Dermis microvascular lymphatic vessel endothelial cell (primary cell): ENCODE data around the gene FHIT. TPM values are rescaled to one million over a fixed set of nuclear protein-coding genes. Genes with fewer than 3 reads are reported as not detected.

Experiments used
- DNase-seq, 2 donors: peaks; one replicate each; pipeline versions ENCODE4 v3.0.0 to v3.0.0-alpha.2; 2010; ENCODE audit warnings: low read depth in 2 of 2
- total RNA-seq: library from RNA; depleted of rRNA; stranded (reverse); fragments of >200 nt; gene quantifications from 2 replicates; pipeline ENCODE4 v1.2.1, GENCODE V29; 2014

The FHIT gene
- total RNA-seq, 1 donor from 2014 or later, result 0.51 TPM

DNA sequence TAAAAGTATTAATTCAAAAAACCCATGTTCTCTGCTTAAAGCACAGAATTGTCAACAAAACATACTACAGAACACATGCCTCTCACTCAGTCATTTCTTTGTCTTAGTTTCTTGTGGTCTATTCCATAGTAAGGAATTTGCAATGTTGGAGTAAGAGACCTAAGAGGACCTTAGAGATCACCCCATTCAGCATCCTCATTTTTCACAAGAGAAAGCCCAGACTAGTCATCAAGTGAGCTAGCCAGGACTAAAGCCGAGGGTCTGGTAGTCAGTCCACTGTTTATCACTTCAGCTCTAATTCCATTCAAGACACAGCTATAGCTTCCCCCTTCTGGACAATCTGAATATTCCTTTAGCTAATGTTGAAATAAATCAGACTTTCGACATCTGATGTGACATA, 601.1 kb downstream of the FHIT start:
- no peak for DNase-seq

DNA sequence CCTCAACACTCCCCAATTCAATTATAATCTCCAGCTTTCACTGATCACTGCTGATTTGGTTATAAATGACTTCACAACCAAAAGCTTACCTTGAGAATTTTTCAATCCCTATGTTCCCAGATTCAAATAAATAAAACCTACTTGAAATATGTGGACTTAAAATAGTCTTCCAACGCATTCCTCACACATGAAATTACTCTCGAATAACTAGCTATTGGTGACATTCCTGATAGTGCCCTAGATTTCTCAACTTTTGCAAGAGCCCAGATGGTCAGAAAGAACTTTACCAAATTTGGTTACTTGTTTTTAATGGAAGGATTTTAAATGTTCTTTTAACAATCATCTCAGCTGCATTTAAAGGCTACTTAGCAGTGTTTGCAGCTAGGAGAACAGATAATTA, 605.5 kb downstream of the FHIT start:
- no peak for DNase-seq

DNA sequence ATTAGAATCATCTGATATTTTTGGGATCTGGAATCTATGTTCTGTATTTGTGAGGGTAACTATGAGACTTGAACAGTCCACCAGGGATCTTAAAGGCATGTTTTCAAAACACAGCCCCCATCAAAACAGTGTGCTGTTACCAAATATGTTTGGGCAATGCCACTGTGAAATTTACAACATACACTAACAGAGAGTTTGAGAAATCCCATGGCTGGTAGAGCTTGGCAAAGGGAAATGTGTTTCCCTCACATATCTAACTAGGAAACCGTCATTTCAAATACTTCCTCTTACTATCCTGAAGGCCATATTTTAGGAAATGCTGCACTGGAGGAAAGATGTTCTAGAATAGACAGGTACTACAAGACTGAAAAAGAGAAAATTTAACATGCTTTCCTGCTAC, 607.4 kb downstream of the FHIT start:
- no peak for DNase-seq

DNA sequence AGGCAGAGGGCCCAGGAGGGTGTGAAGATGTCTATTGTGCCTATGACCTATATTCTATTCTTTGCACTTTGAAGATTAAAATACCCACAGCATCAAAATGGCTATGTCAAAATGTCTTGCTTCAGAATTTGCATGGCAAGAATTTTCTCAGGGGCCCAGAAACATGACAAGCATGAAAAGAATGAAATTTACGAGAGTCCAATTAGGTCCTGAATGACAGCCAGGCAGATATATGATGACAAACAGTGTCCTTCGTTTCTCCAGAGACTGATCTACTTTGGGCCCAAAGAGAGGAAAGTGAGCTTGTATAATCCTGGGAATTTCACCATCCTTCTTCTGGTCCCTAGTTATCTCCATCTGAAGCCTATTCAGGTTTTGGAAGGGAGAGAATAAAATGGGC, 609.9 kb downstream of the FHIT start:
- DNase-seq, result no peak

DNA sequence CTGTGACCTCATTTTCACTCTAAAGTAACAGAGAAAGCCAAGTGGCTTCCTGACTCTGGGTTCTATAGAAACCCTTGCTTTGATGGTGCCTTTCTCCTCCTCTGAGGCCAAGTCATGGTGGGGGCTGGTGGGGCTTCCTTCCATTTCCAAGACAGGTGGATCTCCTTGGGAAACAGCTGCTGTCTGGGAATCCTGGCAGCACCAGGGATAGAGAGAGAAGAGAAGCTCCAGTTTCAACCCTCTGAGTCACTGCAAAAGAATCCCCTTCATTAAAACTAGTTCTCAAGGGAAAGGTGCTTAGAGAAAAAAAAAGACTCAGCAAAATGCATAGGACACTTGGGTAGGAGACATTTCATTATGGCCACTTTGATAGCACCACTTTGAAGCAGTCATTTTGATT, 614.4 kb downstream of the FHIT start:
- no peak for DNase-seq

DNA sequence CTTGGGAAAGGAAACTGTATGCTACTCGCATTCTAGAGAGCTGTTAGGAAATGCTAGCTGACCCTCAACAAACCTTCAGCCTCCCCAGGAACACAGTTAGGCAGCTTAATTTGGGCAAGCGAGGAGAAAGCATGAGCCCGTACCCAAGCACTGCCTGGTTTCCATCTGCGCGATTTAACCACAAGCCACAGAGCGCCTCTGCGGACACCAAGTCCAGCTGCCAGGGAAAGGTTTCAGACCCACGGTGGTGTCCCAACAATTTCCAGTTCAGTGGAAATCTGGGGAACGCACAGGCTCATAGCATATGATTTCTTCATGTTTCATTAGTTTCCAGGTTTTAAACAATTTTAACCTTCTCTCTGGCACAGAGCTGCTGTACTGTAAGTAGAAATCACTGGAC, 617.6 kb downstream of the FHIT start:
- no peak for DNase-seq

DNA sequence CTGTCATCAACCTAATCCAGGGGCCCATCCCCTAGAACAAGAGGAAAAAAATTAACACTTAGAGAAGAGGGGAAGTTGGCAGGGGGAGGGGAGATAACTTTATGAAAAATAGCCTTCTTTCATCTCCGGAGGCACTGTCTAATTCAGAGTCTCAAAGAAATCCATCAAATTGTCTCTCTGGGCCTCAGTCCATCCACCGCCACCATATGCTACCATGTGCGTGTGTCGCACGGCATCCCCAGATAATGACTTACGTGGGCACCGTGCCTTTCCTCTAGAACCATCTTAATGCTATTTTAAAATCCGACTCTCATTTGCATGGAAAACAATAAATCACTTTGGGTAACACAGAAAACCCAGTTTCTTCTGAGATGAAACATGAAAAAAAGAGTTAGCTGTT, 619.7 kb downstream of the FHIT start:
- DNase-seq, result no peak

DNA sequence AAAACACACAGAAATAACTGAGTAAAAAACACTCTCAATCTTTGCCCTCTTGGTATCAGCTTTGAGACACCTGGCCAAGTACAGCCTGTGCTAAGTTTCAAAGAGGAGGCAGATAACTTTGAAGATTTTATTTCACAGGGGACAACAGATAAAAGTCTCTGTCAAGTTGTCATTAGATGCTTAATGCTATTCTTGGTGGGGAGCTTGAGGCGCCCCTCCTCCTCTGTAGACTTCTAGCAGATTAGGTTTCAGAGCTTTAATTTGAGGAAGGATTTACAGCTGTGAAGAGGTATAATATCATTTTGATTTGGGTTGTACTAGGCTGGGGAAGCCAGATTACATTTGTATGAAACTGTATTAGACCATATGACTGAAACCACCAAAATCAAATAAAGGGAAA, 620.3 kb downstream of the FHIT start:
- no peak for DNase-seq

DNA sequence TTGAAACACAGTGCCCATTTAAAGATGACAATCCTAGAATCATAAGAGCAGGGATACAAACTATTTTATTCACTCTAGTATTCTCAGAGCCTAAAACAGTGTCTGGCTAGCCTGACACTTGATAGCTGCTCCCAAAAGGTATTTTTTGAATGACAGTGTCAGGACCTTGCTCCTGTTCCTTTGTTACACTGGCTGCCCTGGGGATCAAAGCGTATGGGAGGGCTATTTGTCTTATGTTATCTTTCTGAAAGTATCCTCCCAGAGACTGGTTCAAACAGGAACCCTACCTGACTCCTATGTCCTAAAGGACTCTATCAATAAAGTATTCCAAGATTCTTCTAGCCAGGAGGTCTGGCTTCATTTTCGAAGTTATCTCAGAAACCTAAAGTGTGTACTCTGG, 621.4 kb downstream of the FHIT start:
- no peak for DNase-seq

DNA sequence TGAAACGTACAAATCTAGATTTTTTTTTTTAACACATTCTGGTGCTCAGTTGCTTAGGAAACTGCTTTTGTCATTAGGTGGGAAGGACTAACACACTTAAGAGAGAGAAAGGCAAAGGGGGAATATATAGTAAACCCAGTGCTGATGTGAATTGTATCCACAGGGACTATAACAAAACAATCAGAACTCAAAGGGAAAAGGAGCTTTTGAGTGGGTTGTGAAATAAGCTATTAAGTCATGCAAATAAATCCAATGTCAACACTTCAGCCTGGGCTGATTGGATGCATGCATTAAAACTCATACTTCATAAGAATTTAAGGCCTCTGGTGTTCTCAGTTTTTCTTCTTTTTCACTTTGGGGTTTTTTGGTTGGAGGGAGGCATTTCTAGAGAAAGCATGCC, 628.9 kb downstream of the FHIT start:
- DNase-seq, result no peak

DNA sequence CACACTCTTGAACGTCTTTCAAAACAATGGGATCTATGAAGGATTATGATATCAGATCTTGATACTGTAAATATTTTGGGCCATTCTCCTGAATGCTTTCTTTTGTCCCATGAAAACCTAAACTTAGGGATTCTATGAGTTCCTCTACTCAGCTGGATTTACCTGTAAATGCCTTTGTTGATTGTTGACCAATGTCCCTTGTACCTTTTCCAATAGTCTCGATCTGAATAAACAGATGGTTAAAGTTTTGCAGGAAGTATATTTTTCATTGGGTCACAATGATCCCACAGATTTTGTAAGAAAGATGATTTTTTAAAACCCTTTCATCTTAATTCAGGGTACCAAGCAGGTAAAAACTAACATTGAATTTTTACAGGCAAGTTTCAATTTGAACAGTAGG, 634.1 kb downstream of the FHIT start:
- DNase-seq, result no peak

DNA sequence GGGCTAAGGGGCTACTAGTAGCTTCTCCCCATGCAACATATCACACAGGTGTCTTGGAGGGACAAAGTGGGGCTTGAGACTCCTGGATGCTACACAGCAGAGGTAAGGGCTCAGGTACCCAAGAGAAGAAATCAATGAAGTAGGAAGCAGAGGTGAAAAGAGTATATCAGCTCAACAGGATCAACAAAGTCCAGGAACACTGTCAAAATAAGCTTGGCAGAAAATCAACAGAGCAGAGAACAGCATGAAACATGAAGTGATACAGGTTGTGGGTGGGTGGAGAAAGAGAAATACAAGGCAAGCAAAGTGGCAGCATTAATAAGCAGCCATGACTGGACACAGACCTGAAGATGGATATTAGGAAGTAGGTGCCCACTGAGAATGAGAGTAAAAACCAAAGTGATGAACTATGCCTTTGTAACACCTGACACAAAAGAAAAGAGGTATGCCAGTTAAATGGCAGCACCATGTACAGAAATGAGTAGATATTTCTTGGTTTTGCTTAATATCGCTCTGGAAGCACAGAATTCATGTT, 637.4 kb downstream of the FHIT start:
- no peak for DNase-seq

DNA sequence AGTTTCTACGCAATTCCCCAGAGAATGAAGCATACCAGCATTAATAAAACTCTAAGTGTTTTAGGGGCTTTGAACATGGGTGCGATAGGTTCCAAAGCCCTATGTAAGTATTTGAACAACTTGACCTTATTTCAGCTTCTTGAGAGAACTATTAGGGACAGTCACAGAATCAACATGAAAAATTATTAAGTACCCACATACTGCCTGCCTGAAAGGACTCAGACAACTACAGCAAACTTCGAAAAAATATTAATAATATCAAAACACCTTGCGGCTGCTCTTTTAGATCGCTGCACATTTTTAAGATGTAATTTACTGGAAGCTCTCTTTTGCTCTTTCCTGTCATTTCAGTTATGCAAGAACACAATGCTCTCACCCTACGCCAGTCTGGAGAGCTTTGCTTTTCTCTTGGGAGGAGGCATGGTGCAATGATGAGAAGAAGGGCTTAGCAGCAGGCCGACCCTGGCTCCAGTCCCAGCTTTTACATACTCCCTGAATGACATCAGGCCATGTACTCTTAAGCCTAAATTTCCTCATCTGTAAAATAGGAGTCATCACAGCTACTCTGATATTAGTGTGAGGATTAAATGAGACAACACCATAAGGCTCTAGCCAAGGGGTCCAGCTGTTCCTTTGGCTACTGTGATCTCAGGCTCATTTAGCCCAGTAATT, 640.7 kb downstream of the FHIT start:
- DNase-seq, result no peak

DNA sequence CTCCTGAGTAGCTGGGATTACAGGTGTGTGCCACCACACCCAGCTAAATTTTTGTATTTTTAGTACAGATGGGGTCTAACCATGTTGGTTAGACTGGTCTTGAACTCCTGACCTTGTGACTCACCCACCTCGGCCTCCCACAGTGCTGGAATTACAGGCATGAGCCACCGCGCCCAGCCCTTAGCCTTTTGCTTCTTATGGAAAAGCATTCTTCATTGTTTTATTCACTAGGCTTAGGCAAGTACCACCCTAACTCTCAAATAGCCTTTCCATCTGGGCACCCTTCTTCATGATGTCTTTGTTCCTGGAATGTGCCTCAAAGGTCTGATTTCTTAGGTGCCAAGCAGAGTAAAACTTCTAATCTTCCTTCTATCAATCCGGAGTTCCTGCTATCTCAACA, 641.8 kb downstream of the FHIT start:
- DNase-seq, result no peak

DNA sequence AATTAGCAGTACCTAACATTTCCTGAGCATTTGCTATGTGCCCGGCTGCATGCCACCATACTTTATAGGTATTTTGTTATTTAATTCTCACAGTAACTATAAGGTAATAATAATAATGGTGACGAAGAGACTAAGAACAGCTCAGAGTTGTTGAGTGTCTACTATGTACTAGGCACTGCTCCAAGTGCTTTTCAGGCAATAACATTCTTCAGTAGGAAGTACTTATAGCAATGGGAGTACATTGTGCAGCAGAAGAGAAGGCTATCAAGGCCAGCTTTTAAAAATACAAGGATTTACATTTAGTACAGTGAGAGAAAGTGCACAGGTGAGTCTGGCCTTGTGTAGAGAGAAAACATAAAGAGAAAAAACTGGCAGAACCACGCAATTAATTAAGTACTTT, 647.4 kb downstream of the FHIT start:
- DNase-seq, result no peak

DNA sequence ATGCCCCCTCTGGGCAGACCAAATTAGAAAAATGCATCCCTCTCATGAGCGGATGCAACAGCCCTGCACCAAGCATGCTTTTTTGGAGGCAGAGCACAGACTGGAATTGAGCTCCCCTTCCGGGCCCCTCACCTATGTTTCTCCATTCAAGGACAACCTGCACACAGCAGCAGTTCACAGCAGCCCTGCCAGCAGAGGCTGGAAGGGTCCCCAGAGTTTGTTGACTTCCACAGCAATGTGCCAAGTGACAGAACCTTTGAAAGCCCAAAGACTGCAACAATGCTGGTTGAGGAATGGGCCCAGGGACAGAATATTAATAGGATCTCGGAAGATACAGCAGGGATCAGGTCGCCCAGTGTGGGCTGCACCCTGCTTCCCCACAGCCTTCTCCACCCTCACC, 650.4 kb downstream of the FHIT start:
- no peak for DNase-seq

DNA sequence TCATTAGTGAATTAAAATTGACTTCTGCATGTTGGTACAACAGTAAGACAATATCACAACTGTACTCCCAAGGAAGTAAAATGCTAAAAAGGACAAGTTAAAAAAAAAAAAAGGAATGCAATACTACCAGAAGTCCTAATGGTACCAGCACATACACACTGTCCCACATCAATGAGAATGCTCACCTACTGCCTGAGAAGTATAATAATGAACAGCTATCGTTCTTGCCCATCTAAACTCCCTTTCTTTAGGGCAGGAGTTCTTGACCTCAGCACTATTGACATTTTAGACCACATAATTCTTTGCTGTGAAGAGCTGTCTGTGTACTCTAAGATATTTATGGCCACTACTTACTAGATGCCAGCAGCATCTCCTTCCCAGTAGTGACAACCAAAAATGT, 651.7 kb downstream of the FHIT start:
- no peak for DNase-seq

DNA sequence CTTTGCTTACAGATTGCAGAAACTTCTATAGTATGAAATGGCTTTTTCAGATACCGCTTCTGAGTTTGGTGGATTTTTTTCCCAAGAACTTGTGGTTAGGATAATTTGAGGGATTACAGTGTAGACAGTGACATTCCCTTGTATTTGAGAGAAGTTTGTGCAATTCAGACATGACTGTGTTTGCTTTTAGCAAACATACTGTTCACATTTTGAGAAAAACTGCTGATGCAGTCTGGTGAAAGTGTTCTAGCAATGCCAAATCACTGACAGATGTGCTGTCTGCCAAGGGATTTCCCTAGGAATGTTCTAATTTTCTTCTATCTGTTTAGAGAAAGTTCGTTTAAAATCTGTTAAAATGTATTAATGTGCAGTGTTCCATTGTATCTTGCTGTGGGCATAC, 652.6 kb downstream of the FHIT start:
- no peak for DNase-seq

DNA sequence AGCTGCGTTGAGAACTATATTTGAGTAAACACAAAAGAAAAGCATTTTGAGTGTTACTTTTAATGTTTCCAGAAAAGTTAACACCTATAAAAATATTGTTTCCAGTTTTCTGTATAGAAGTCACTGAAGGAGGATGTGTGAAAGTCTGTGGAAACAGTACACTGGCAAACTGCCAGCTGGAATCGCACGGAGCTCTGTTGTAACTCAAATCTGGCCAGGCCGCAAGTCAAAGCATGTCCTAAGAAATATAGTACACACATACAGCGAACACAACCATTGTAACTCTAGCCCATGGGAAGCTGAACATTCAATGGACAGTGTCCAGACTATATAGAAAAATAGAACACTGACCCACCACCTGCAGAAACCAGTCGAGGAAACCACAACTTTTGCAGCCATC, 657.2 kb downstream of the FHIT start:
- peak in 1 of 2 donors; percentile 1 for DNase-seq

DNA sequence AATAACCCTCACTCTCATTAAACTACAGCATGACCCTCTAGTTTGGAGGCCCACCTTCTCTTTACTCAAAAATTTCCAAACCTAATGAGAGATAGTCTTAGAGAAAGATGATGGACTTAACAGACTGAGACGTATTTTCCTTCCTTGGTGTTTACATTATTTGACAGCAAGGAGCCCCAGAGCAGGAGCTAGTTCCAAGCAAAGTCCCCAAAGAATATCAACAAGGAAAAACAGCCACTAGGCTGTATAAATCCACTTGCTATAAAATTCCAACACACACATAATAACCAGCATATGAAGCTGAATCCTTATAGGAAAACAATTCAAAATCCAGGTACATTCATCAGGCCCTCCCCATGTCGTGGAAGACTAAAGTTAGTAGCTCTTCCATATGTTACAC, 660.0 kb downstream of the FHIT start:
- no peak for DNase-seq

DNA sequence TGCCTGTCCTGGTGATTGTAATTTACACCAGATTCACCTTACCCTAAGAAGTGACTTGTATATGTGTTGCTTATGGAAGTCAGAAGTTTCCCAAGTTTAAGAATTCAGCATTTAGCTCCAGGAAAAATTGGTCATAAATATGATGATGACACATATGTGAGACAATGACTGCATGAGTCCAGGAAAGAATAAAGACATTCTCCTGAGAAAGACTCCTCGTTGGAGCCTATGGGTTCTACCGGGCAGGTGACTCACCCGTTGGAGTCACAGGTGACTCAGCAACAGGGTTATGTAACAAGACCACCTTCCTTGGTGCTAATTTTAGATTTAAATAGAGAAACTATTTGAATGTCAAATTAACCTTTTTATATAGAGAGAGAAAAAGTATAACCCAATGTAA, 662.4 kb downstream of the FHIT start:
- no peak for DNase-seq

DNA sequence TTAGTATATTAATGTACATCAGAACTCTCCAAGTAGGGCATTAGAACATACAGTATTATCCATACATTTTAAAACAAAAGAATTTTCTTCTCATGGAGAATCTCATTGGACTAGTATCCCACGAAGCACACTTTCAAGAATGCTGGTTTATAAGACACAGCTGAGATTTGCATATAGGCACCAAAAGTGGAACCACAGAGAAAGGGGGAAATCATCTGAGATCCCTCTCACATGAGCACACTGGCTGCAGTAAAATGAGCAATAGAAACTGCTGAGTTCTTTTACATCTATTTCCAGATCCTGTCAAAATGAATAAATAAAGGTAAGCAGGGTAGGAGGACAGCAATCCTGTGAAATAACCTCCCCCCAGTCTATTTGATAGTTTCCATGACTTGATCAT, 665.3 kb downstream of the FHIT start:
- no peak for DNase-seq

DNA sequence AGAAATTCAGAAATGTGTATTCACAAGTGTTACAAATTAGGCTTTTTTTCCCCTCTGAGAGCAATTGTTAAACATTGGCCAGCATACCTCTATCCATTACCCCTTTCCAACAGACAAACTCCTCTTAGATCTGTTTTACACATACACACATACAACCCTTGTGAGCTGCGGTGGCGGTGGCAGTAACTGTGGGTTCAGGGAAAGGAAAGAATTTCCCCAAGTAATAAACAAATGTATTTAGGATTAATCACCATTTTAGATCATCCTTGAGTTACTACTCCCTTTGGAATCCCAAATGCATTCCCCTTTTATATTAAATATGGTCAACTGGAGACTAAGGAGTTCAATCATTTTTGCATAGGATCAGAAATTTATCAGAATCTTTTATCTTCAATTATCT, 667.0 kb downstream of the FHIT start:
- DNase-seq, result no peak

DNA sequence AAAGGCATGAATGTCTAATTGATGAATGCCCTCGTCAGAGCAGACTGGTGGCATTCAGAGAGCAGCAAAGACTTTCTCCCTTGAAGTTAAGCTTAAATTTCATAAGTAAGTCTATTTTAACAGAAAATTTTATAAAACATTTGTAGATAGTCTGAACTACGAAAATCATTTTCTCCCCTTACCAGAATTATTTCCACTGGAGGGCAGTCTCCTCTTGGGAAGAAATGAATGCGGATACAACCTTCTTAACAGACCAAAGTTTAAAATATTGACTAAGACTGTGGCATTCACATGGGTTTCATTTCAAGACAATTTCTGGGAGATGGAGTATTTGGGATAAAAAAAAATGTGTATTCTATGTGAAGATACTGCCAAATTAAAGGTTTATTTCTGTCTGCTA, 669.0 kb downstream of the FHIT start:
- DNase-seq, result no peak
